Natural killer cell (primary cell): Measurements from ENCODE around the gene MOGAT3. TPM values are rescaled to one million over a fixed set of nuclear protein-coding genes. Genes with fewer than 3 reads are reported as not detected.

Experiments used
- ATAC-seq, 3 donors: fragments of 150-1000 bp in 2 of 3; fragments of 200-7000 bp in 1 of 3; cut with Tn5 transposase; 1 replicate in 1 of 3; 2 replicates in 2 of 3; pipeline ENCODE4 v1.10.0; 2021; ENCODE audit warnings: mild to moderate bottlenecking in 2 of 3, moderate library complexity in 2 of 3
- DNase-seq, 2 donors: peaks; one replicate each; pipeline versions ENCODE4 v3.0.0 to v3.0.0-alpha.2; 2013 to 2021; ENCODE audit warnings: mixed read lengths in 1 of 2
- H3K27ac ChIP-seq: one replicate; pipeline ENCODE4 v1.5.1; 2013; ENCODE audit warnings: mild to moderate bottlenecking, low read length
- H3K27me3 ChIP-seq: one replicate; pipeline ENCODE4 v1.6.1; 2013; ENCODE audit warnings: low read length; ENCODE audit not compliant: control insufficient read depth, insufficient read depth
- H3K36me3 ChIP-seq: one replicate; pipeline ENCODE4 v1.6.1; 2013; ENCODE audit warnings: low read length; ENCODE audit not compliant: control insufficient read depth, insufficient read depth
- H3K4me1 ChIP-seq: one replicate; pipeline ENCODE4 v1.6.1; 2013; ENCODE audit warnings: low read length; ENCODE audit not compliant: control insufficient read depth, insufficient read depth
- H3K4me3 ChIP-seq: one replicate; pipeline ENCODE4 v1.5.1; 2013; ENCODE audit warnings: low read length
- H3K9me3 ChIP-seq: one replicate; pipeline ENCODE4 v1.6.1; 2013; ENCODE audit warnings: low read length; ENCODE audit not compliant: control insufficient read depth, insufficient read depth
- H3K27ac Mint-ChIP-seq, 2 donors: one replicate each; pipeline ENCODE4 v1.8.0; 2022; ENCODE audit warnings: mild to moderate bottlenecking in 2 of 2, mixed read lengths in 2 of 2, moderate library complexity in 1 of 2
- H3K27me3 Mint-ChIP-seq, 2 donors: one replicate each; pipeline ENCODE4 v1.8.0; 2022; ENCODE audit warnings: low read depth in 2 of 2, mixed read lengths in 2 of 2
- H3K36me3 Mint-ChIP-seq: one replicate; pipeline ENCODE4 v1.8.0; 2022; ENCODE audit warnings: mixed read lengths
- H3K4me1 Mint-ChIP-seq, 2 donors: one replicate each; pipeline ENCODE4 v1.8.0; 2022; ENCODE audit warnings: mixed read lengths in 2 of 2
- H3K4me3 Mint-ChIP-seq: one replicate; pipeline ENCODE4 v1.8.0; 2022; ENCODE audit warnings: mild to moderate bottlenecking, moderate library complexity, mixed read lengths
- H3K9me3 Mint-ChIP-seq, 2 donors: one replicate each; pipeline ENCODE4 v1.8.0; 2022; ENCODE audit warnings: mixed read lengths in 2 of 2
- WGBS: methylation state at CpG from one replicate; pipeline ENCODE4 v1.1.7; 2013; ENCODE audit warnings: missing lambda C conversion rate; ENCODE audit not compliant: insufficient coverage; 5-methylcytosine and 5-hydroxymethylcytosine counted together
- intact Hi-C: fragments of 100-400 bp; cut with micrococcal nuclease; formaldehyde crosslinking; loops from one replicate; pipeline ENCODE4 v1.14.2; 2022
- total RNA-seq, 4 donors: library from RNA; stranded (reverse); fragments of 120-200 nt in 1 of 4; gene quantifications; one replicate each; pipeline versions ENCODE4 v1.2.3 to v1.2.4, GENCODE V29; 2013 to 2022
- TF ChIP-seq, protein P1 (sequence below): fragments of 200-600 bp; IDR thresholded peaks from one replicate; pipeline ENCODE4 v1.8.0; 2022; ENCODE audit warnings: antibody characterized with exemption

The MOGAT3 gene
- total RNA-seq, 3 donors from 2014 or later (not counting 1 experiment from before 2014, with no cell fraction given): not detected

DNA sequence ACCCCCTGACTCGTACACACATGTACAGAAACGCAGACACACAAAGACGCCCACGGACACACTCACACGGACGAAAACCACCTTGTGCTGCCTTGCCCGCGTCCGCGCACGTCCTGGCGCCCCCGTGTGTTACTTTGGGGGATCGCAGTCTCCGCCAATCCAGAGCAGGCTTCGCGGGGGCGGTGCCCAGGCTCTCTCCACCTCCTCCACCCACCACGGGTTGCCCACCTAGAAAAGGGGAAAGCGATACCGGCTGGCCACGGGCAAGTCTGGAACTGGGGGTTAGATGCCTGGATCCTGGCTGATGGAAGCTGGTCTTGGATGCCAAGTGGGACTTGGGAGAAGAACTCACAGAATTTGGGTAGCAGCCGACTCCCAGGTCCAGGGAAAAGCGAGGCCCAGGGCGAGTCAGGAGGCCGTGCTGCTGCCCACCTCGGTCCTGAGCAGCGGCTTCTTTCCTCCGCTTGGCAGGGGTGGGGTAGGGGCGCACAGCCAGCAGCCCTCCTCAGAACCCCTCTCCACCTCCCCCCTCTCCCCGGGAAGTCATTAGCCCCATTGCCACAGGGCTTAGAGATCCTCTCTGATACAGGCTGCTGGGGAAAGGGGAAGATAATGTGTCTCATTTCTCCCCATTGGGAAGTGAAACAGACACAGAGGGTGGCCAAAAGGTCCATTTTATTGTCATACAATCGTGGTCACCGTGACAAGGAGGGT is 30.8 kb downstream of the MOGAT3 start:
- no peak overlapping the region for H3K27ac ChIP-seq
- 2% methylated on average over 32 of the region's 33 CpGs for WGBS
- peak; percentile 82 to 88 for DNase-seq
- Mint-ChIP-seq H3K9me3 (no peaks in the 10 kb centered on the region), H3K27ac (peak overlapping the region in 1 of 2 donors; percentile 66), H3K27me3 (peaks cover 74 to 77% of the 10 kb centered on the region in 2 donors), H3K4me1 (peaks cover 45 to 74% of the 10 kb centered on the region in 2 donors), H3K36me3 (no peaks in the 10 kb centered on the region), H3K4me3 (peak overlapping the region; percentile 1)
- H3K36me3 ChIP-seq: no peaks in the 10 kb centered on the region
- no peak overlapping the region for H3K4me3 ChIP-seq
- H3K9me3 ChIP-seq: peaks cover 9% of the 10 kb centered on the region
- H3K4me1 ChIP-seq: peaks cover 53% of the 10 kb centered on the region
- TF ChIP-seq, protein P1, sequence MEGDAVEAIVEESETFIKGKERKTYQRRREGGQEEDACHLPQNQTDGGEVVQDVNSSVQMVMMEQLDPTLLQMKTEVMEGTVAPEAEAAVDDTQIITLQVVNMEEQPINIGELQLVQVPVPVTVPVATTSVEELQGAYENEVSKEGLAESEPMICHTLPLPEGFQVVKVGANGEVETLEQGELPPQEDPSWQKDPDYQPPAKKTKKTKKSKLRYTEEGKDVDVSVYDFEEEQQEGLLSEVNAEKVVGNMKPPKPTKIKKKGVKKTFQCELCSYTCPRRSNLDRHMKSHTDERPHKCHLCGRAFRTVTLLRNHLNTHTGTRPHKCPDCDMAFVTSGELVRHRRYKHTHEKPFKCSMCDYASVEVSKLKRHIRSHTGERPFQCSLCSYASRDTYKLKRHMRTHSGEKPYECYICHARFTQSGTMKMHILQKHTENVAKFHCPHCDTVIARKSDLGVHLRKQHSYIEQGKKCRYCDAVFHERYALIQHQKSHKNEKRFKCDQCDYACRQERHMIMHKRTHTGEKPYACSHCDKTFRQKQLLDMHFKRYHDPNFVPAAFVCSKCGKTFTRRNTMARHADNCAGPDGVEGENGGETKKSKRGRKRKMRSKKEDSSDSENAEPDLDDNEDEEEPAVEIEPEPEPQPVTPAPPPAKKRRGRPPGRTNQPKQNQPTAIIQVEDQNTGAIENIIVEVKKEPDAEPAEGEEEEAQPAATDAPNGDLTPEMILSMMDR: peak; percentile 88
- intact Hi-C loops: loop anchor here (1.0 to 2.0 kb wide), 2 partner anchors 26 to 93 kb away; no protein-coding TSS in a partner anchor
- peak; percentile 65 to 74 (median 66) for ATAC-seq
- peaks cover 80% of the 10 kb centered on the region for H3K27me3 ChIP-seq

DNA sequence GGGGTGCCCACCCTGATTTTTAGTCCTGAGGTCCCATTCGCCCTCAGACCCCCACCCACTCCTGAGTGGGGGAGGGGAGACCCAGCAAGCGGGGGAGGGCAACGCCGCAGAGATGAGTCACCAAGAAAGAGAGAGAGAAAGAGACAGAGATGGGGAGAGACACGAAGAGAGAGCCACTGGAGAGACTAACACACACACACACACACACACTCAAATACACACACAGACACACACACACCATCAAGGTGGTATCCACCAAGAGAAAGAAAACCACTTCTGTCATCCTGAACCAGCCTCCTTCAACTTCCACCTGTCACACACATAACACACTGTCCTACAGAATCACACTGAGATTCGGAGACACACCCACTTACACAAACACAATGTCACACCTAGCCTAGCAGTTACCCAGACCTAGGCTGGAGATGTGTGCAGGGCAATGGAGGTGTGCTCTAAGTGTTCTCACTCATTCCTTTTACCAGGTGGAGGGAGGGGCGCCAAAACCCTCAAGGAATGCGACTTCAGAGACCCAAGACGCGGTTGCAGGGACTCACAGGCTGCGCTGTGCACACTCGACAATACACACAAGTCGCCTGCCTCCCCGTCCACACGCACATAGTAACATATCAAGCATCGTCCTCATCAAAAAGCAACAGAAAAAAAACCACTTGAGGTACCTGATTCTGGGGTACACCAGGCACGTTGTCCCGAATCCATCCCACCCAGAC is 31.6 kb downstream of the MOGAT3 start:
- Histone ChIP-seq H3K36me3 (no peaks in the 10 kb centered on the region), H3K27ac (no peak overlapping the region), H3K4me1 (peaks cover 57% of the 10 kb centered on the region), H3K27me3 (peaks cover 84% of the 10 kb centered on the region), H3K4me3 (no peak overlapping the region), H3K9me3 (peaks cover 9% of the 10 kb centered on the region)
- 2% methylated on average over 13 of the region's 18 CpGs for WGBS
- TF ChIP-seq, protein P1: no peak
- Mint-ChIP-seq H3K27ac (peak overlapping the region; percentile 3 to 66), H3K36me3 (no peaks in the 10 kb centered on the region), H3K27me3 (peaks cover 67 to 70% of the 10 kb centered on the region in 2 donors), H3K4me3 (peak overlapping the region; percentile 1), H3K9me3 (no peaks in the 10 kb centered on the region), H3K4me1 (peaks cover 42 to 76% of the 10 kb centered on the region in 2 donors)
- ATAC-seq (no peak), DNase-seq (no peak)
- intact Hi-C loops: loop anchor here (1.0 to 2.0 kb wide), 2 partner anchors 25 to 92 kb away; no protein-coding TSS in a partner anchor

DNA sequence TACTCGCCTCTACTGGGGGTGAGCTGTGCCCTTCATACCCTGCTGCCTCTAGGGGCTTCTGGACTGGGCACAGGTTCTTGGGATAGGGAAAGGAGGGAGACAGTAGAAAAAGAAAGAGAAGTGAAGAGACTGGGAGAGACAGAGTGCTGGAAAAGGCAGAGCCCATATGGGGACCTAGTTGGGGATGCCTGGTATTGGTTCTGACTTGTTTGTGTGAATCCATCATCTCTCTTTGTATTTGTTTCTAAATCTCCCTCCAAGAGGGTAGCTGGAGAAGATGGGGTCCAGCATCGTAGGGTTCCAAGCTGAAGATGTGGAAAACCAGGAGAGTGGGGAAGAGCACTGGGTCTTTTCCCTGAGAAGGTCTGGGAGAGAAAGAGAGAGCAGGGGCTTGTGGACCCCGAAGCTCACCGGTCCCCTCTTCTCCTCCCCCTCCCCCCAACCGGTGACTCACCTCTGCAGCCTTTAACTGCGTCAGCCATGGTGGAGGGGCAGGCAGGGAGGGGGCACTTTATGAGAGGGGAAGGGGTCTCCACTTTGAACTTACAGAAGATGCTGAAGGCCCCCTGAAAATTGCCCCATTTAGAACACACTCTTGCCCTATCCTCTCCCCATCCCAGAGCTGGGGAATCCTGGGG is 32.3 kb downstream of the MOGAT3 start:
- TF ChIP-seq, protein P1: no peak
- DNase-seq: no peak
- Mint-ChIP-seq H3K27me3 (peaks cover 61 to 63% of the 10 kb centered on the region in 2 donors), H3K9me3 (no peaks in the 10 kb centered on the region), H3K27ac (peak overlapping the region in 1 of 2 donors; percentile 19), H3K36me3 (no peaks in the 10 kb centered on the region), H3K4me3 (no peak overlapping the region), H3K4me1 (peaks cover 36 to 69% of the 10 kb centered on the region in 2 donors)
- Histone ChIP-seq H3K4me1 (peaks cover 55% of the 10 kb centered on the region), H3K4me3 (no peak overlapping the region), H3K36me3 (no peaks in the 10 kb centered on the region), H3K9me3 (peaks cover 5% of the 10 kb centered on the region), H3K27ac (no peak overlapping the region), H3K27me3 (peaks cover 81% of the 10 kb centered on the region)
- WGBS: 7% methylated on average over 2 of the region's 6 CpGs
- no peak for ATAC-seq
- intact Hi-C loops: loop anchor here (1.0 to 2.0 kb wide), 2 partner anchors 24 to 92 kb away; no protein-coding TSS in a partner anchor
